ENCODE data around the gene CDH9.
"Not testable (repeated sequence)": the region's sequence is repeated elsewhere in the genome, so short reads cannot be mapped to it uniquely, and the experiment has no call there.

Gene CDH9

DNA sequence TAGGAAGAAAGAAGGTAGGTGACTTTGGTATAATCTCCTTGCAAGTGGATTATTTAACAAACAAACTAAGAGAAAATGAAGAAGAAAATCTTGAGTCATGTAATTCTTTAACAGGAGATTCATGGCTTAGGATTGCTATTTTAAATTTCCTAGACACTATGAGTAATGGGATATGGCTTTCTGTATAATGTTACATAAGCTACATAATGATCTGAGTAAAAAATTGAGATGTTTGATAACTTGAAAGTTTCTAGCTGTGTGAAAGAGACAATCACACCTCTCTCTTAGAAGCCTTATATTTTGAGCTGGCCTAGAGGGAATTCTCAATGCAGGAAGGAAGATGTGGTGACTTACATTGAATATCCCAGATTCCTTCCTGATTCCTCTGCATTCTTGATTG, 92.5 kb downstream of the CDH9 start:
- no peak for DNase-seq (ENCODE audit: low spot score)

GRCh38 chr5:26942481-26942880, 95.9 kb downstream of the CDH9 start:
- DNase-seq (ENCODE audit: low spot score) = no peak

DNA sequence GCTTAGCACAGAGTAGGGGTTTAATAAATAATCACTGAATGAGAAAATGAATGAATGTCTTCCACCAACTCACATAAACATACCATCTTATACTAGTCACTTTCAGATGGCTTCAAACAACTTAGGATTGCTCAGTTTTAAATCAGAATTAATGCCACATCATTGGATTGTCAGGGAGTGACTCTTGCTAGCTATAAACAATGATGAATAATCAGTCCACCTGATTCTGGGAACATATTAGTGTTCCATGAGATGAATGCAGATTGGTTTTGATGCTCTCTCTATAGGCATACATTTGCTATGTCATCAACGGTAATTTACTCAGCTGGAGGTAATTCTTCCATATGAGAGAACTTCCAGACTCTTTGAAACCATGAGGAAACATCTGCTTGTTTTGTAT, 97.4 kb downstream of the CDH9 start:
- DNase-seq (ENCODE audit: low spot score) = no peak

GRCh38 chr5:26932238-26932637, 106.1 kb downstream of the CDH9 start:
- no peak for DNase-seq (ENCODE audit: low spot score)

DNA sequence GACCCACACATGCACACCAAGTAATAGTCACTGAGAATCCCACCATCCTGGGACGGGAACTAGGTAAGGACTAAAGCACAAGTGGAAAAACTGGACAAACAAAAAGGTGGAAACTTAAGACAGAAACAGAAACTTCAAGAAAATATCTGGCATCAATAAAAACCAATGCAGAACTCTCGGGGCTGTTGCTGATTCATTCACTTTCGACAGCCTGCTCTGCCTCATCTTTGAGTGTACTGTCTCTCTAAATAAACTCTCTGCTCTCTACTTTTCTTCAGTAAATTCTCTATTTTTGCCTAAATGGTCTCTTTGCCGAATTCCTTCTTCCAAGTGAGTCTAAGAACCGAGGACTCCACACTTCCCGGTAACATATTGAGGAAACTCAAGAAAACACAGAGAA, 116.9 kb downstream of the CDH9 start:
- DNase-seq (ENCODE audit: low spot score) = no peak

- DNase-seq (ENCODE audit: low spot score) = no peak
Observed at GRCh38 chr5:26903469-26903868, 134.9 kb downstream of the CDH9 start.

DNA sequence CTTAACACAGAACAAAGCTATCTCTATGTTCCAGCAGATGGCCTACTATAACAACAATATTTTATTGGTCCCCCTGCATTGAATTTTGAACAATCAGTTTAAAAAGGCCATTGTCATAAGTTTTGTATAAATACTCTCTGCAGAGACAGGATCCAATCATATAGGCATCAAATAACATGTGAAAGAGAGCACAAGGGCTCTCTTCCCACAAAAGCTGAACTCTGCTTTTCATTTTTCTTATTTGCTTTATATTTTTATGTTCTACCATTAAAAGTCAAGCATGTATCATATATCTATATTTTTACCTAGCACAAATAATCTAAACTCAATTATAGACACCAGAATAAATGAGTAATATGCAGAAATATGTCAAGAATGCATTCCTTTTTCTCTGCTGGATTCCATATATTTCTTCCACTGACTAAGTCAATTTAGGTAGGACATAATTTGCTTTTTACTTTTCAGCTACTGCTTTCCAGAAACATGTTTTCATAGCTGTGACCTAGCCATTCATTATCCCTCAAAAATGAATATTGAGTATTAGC, 143.6 kb downstream of the CDH9 start:
- DNase-seq (ENCODE audit: low spot score) = no peak

GRCh38 chr5:26893078-26893477, 145.3 kb downstream of the CDH9 start:
- no peak for DNase-seq (ENCODE audit: low spot score)

DNA sequence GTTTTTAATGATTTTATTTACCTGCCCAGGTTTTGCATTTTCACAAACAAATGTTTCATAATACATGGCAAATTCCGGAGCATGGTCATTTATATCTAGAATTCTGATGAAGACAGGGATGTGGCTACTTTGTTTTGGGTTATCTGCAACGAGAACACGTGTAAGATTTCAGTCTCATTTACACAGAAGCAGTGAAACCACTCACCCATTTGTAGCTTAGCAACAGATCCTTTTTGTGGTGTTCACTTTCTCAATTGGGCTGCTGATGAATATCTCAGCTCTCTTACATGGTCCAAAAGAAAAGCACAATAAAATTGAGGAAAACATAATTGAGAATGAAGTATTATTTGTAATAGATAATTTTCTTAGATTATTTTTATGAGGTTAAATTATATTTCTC, 148.6 kb downstream of the CDH9 start:
- DNase-seq (ENCODE audit: low spot score) = no peak

DNA sequence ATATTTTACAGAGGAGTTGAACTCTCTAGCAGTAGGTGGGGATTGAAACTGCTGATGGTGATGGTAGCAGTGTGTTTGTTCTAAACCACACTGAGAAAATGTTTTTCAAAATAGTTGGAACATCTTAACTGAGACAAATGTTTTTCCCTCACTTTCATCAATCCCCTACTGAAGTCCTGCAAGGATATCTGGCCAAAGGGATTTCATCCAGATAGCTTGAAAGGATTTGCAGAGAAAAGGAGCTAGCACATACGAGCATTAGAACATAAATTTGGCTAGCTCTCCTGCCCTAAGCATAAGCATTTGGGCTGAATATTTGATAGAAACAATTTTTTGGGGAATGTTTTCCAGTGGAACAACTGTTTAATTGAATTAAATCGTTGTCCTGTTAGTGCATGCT, 153.9 kb downstream of the CDH9 start:
- no peak for DNase-seq (ENCODE audit: low spot score)

DNA sequence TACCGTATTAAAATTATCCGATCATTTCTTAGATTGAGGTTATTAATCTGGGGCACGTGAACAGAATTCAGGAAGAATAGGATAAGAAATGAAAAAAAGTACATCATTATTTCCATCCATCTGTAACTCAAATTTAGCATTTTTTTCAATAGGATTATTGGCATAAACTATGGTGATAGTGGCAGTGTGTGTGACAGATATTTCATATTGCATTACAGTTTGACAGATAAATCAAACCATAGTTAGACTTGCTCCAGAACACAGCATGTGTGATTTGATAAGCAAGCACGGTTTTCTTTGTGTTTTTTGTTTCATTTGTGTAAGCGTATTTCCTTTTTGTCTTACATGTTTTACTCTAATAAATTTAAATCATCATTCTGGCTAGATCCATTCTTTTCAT, 155.0 kb downstream of the CDH9 start:
- no peak for DNase-seq (ENCODE audit: low spot score)

DNA sequence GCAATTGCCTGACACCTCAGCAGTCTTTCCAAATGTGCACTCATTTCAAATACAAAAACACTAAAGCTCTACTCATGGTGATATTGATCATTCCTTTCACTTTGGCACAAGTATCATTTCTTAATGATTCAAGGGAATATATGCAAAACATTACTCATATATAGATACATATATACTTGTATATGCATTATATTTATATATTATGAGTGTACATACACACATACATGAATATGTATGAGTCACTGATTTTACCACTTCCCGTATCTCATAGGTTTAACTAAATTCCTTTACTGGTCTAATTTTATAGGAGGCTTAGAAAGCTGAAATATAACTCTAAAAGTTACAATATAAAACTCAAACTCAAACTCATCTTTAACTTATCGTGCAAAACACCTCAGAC, 156.5 kb downstream of the CDH9 start:
- no peak for DNase-seq (ENCODE audit: low spot score)

- no peak for DNase-seq (ENCODE audit: low spot score)
Observed at GRCh38 chr5:26877154-26877553, 161.2 kb downstream of the CDH9 start.

- no peak for DNase-seq (ENCODE audit: low spot score)
Observed at GRCh38 chr5:26872337-26872736, 166.0 kb downstream of the CDH9 start.

- DNase-seq (ENCODE audit: low spot score) = no peak
Observed at GRCh38 chr5:26869781-26870180, 168.6 kb downstream of the CDH9 start.

DNA sequence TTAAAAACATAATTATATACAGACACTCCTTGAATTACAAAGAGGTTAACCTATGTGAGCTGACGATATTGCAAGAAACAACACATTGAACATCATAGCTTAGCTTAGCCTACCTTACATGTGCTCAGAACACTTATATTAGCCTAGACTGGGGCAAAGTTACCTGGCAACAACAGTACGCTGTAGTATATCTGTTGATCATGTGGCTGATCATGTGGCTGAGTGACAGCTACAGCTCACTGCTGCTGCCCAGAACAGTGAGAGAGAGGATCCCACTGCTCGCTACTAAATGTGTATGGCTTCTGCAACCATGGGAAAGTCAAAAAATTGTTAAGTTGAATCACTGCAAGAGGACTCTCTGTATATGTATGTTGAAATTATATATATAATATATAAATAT, 169.9 kb downstream of the CDH9 start:
- no peak for DNase-seq (ENCODE audit: low spot score)

DNA sequence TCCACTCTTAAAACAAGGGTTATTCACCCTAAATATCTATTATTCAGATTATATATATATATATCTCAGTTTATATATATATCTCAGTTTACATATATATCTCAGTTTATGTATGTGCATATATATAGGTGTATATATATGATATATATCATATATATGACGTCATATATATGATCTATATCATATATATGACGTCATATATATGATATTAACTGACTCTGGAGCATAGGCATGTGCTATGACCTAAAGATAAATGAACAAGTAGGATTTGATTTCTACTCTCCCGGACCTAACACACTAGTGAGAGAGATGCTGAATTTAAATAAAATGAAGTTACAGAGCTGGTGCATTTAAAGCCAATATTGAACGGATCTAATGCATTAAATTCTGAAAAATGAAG, 174.3 kb downstream of the CDH9 start:
- no peak for DNase-seq (ENCODE audit: low spot score)

- no peak for DNase-seq (ENCODE audit: low spot score)
Observed at GRCh38 chr5:26856238-26856637, 182.1 kb downstream of the CDH9 start.

DNA sequence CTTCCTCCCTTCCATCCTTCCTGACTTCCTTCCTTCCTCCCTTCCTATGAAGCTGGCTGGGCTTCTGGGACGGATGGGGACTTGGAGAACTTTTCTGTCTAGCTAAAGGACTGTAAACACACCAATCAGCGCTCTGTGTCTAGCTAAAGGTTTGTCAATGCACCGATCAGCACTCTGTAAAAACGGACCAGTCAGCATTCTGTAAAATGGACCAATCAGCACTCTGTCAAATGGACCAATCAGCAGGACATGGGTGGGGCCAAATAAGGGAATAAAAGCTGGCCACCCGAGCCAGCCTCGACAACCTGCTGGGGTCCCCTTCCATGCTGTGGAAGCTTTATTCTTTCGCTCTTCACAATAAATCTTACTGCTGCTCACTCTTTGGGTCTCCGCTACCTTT, 185.9 kb downstream of the CDH9 start:
- DNase-seq (ENCODE audit: low spot score) = not testable (repeated sequence)

GRCh38 chr5:26847041-26847736, 191.2 kb downstream of the CDH9 start:
- DNase-seq (ENCODE audit: low spot score) = no peak

- DNase-seq (ENCODE audit: low spot score) = no peak
Observed at GRCh38 chr5:26843677-26844076, 194.7 kb downstream of the CDH9 start.

- DNase-seq (ENCODE audit: low spot score) = no peak
Observed at GRCh38 chr5:26833596-26833995, 204.8 kb downstream of the CDH9 start.

Measured in globus pallidus (tissue), 1 donor.